Fibroblast of pulmonary artery (primary cell): ENCODE data around the gene C1orf122.

Source experiments
- DNase-seq: peaks from one replicate; pipeline ENCODE4 v3.0.0-alpha.2; 2010; ENCODE audit warnings: low read depth
- H3K4me3 ChIP-seq: replicated peaks from 2 replicates; pipeline ENCODE4 v1.5.1; 2011; ENCODE audit warnings: low read depth, mild to moderate bottlenecking, control low read depth, low read length, moderate library complexity
- TF ChIP-seq, protein P1 (sequence below): IDR thresholded peaks from 2 replicates; pipeline ENCODE4 v1.5.1; 2011; ENCODE audit warnings: mild to moderate bottlenecking, control low read depth, low read length, inconsistent platforms; ENCODE audit errors: missing control alignments

Gene C1orf122

DNA sequence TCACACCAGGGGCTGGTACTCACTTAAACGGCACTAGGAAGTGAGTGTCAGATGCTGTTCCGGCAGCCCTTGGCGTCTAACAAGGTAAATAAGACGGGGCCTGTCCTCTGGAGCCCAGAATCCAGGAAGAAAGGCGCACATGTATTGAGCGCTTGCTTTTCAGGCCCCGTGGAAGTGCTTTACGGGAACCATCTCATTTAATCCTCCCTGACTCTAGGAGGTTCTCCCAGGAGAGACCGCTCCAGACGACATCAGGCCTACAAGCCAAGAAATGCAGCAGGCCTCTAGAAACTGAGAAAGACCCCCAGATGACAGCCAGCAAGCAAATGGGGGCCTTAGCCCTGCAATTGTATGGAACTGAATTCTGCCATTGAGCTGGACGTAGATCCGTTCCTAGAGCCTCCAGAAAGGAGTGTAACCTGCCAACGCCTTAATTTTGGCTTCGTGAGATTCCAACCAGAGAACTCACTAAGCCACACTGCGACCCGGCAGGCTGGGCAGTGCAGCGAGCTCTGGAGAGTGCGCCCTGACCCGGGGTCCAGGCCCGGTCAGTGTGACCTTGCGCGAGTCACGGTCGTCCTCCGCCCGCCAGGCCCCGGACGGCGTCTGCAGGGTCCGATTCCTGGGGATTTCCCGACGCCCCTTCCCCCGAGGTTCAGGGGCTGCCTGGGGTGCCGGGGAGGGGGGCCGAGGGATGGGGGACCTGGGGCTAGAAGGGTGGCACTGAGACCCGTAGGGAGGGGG lies 14.5 kb upstream of the C1orf122 start:
- TF ChIP-seq, protein P1, sequence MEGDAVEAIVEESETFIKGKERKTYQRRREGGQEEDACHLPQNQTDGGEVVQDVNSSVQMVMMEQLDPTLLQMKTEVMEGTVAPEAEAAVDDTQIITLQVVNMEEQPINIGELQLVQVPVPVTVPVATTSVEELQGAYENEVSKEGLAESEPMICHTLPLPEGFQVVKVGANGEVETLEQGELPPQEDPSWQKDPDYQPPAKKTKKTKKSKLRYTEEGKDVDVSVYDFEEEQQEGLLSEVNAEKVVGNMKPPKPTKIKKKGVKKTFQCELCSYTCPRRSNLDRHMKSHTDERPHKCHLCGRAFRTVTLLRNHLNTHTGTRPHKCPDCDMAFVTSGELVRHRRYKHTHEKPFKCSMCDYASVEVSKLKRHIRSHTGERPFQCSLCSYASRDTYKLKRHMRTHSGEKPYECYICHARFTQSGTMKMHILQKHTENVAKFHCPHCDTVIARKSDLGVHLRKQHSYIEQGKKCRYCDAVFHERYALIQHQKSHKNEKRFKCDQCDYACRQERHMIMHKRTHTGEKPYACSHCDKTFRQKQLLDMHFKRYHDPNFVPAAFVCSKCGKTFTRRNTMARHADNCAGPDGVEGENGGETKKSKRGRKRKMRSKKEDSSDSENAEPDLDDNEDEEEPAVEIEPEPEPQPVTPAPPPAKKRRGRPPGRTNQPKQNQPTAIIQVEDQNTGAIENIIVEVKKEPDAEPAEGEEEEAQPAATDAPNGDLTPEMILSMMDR, result no peak
- H3K4me3 ChIP-seq, result no peak overlapping the region
- no peak for DNase-seq

DNA sequence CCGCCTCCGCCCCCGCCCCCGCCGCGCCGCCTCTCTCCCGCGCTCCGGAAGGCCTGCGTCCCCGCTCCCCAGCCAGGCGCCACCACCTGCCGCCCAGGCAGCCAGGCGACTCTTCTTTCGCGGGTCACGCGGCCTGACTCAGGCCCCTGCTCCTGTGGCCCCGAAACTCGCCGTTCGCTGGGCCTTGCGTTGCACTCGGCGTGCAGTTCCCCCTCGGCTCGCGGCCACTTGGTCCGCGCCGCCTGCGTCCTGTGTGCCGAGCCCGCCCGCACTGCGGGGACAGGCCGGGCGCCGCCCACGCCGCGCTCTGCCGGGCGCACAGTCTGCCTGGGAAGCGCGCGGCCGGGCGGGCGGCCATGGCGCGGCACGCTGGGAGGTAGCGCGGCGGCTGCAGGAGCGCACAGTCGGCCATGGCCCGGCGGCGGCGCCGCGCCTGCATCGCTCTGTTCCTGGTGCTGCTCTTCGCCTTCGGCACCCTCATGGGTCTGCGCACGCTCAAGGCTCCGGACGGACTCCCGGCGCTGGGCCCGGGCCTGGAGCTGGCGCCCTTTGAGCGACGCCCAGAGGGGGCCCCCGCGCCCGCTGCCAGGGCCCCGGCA lies 13.7 kb upstream of the C1orf122 start, which contains the start of gene MANEAL:
Gene MANEAL, plus strand, starts transcription at position 75 of the 599 bp plus-strand sequence. Its CDS starts 336 bp downstream, at position 411.
- TF ChIP-seq, protein P1, result no peak
- DNase-seq, result peak; percentile 57
- H3K4me3 ChIP-seq, result peak within 1 kb of the TSS; percentile 40

DNA sequence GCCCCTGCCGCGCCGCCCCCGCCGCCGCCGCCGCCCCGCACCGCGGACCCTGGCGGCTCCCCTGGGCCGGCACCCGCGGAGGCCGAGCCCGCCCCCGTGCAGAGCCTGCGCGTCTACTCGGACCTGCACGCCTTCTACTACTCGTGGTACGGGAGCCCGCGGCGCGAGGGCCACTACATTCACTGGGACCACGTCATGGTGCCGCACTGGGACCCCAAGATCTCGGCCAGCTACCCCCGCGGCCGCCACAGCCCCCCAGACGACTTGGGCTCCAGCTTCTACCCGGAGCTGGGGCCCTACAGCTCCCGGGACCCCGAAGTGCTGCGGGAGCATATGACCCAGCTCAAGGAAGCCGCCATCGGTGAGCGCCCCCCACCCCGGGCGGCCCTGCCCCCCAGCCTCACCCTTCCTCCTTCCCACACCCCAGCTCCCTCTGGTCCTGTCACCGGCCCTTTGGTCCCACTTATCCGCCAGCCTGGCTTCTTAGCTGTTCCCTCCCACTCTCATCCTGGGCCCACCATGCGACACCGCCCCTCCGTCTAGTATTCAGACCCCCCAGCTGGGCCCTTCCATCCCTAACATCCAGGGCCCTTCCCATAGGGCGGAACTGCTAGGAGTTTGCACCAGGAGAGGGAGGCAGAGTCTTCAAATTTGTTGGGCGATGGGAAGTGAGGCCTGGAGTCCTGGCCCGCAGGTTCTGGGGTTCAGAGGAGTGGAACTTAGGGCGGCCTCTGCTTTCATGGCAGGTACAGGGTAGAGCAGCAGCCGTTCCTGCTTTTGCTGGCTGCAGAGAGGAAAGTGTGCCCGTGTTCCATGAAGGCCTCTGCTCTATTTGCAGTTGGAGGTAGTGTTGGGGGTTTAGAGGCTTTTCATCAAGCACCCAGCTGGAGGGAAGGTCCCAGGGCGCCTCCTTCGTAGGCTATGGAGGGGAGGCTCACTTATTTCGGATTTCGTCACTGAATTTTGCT lies 12.9 kb upstream of the C1orf122 start:
- DNase-seq, result no peak
- TF ChIP-seq, protein P1, result no peak
- no peak overlapping the region for H3K4me3 ChIP-seq

DNA sequence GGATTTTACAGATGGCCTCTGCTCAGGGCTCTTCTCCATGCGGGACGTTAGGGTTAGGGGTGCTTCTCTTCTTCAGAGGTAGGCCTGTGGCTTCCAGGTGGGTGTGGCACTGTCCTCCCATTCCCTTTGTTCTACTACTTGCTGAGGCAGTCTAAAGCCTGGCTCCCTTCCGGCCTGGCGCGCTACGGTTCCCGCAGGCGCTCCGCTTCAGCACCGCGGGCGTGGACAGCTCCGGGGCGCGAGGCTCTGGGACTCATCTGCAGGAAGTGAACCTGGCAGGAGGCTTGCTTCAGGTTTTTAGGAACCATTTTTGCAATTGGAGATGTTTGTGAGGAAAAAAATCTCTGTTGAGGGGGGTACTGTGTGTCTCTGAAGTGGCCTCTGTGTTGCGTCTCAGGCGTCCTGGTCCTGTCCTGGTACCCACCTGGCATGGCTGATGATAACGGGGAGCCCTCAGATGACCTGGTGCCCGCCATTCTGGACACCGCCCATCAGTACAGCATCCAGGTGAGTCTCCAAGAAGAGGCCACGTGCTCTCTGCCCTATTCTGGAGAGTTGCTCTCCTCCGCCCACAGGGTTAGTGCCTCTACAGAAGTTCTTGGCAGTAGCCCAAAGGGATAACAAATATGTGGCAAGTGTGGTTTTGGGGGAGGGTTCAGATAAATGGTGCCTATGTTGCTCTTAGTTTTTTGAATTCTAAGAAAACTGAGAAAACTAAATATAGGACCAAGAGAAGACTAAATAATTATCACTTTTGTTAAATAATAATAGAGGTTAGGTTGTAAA lies 12.1 kb upstream of the C1orf122 start:
- no peak overlapping the region for H3K4me3 ChIP-seq
- TF ChIP-seq, protein P1, result no peak
- DNase-seq, result peak; percentile 58

DNA sequence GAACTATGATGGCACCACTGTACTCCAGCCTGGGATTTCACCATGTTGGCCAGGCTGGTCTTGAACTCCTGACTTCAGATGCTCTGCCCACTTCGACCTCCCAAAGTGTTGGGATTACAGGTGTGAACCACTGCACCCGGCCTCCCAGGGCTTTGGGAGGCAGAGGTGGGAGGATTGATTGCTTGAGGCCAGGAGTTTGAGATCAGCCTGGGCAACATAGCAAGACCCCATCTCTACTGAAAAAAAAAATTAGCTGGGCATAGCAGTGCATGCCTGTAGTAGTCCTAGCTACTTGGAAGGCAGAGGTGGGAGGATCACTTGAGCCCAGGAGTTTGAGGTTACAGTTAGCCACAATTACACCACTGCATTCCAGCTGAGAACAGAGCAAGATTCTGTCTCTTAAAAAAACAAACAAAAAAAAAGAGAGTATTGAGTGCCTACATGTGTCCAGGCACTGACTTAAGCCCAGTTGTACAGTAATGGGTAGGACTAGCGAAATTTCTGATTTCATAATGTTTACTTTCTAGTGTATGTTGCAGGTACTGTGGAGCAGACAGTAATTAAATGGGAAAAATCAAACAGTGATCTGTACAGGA lies 9.7 kb upstream of the C1orf122 start:
- TF ChIP-seq, protein P1, result no peak
- no peak overlapping the region for H3K4me3 ChIP-seq
- peak; percentile 44 for DNase-seq

DNA sequence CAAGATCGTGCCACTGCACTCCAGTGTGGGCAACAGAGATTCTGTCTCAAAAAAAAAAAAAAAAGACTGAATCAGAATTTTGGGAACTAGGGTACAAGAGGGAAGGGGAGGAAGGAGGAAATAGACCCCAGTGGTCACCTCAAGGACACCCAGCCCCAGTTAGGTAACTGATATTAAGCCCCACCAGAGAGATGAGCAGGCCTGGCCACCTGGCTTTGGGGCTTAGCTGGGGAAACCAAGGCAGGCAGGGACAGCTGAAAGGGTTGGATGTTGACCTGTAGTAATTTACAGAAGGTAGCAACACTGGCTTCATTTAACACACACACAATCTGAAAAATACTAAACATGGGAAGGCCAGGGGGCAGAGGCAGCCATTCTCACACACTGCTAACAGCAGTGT lies 5.2 kb upstream of the C1orf122 start:
- H3K4me3 ChIP-seq, result no peak overlapping the region
- DNase-seq, result no peak
- TF ChIP-seq, protein P1, result no peak
